ENCODE data around the gene STAB1.

STAB1 gene

DNA sequence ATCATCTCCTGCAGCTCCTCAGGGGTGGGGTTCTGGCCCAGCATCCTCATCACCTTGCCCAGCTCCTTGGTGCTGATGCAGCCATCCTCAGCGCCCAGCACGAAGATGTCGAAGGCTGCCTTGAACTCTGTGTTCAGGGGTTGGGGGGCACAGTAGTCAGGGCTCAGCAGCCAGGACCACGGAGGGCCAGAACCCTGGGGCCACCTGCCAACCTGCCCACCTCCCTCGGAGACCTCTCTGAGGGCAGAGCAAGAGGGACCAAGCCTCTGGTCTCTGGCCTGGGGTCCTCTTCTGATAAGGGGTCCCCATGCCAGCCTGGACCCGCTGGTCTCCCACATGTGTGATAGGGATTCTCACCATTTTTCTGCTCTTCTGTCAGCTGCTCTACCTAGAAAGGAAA lies 43.0 kb upstream of the STAB1 start:
- no peak overlapping the region for H3K27ac ChIP-seq (replicated peaks)
- no peak for TF ChIP-seq SPI1 (IDR thresholded peaks at IDR 0.05; ENCODE audit: borderline replicate concordance, low read depth)
- no peak overlapping the region for H3K4me3 ChIP-seq (replicated peaks; ENCODE audit: insufficient read depth, low read length)
- H3K27me3 ChIP-seq (ENCODE audit: insufficient read depth, poor library complexity, severe bottlenecking), result no peaks in the 10 kb centered on the region
- DNase-seq (ENCODE audit: low read depth in 1 of 2, low spot score in 1 of 2), result no peak

DNA sequence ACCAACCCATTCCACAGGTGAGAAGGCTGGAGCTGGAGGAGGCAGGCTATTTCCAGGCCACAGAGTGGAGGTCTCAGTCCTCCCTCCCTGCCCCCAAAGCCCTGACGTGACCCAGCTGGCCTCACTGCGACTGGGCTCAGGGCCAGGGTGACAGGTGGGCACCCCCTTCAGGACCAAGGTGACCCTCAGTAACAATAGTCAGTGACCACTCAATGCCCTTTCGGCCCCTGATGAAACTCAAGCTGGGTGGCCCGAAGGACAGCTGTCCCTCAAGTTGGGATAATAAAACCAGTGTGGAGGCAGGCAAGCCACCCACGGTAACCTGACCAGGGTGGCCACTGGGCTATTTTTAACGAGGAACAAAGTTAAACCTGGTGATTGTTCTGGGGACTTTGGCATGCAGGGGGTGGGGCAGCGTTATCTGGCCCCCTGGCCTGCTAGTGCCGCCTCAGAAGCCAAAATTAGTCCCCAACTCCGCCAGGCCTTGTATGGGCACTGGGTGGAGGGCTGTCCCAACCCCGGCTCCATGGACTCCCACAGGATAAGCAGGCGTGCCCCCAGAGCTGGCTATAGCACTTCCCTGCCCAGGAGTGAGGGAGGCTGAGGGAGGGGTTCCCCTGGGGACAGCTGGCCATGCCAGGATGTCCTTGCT lies 42.4 kb upstream of the STAB1 start:
- Histone ChIP-seq H3K27ac (replicated peaks) (no peak overlapping the region), H3K27me3 (ENCODE audit: insufficient read depth, poor library complexity, severe bottlenecking) (no peaks in the 10 kb centered on the region), H3K4me3 (replicated peaks; ENCODE audit: insufficient read depth, low read length) (no peak overlapping the region)
- no peak for DNase-seq (ENCODE audit: low read depth in 1 of 2, low spot score in 1 of 2)
- TF ChIP-seq SPI1 (IDR thresholded peaks at IDR 0.05; ENCODE audit: borderline replicate concordance, low read depth) (no peak), POLR2AphosphoS5 (IDR thresholded peaks at IDR 0.05; ENCODE audit: low read depth) (no peak), CTCF (IDR thresholded peaks at IDR 0.05; ENCODE audit: insufficient read depth, low read length) (no peak), GABPA (IDR thresholded peaks at IDR 0.05; ENCODE audit: low read depth) (no peak)
- TF ChIP-seq, protein P1, sequence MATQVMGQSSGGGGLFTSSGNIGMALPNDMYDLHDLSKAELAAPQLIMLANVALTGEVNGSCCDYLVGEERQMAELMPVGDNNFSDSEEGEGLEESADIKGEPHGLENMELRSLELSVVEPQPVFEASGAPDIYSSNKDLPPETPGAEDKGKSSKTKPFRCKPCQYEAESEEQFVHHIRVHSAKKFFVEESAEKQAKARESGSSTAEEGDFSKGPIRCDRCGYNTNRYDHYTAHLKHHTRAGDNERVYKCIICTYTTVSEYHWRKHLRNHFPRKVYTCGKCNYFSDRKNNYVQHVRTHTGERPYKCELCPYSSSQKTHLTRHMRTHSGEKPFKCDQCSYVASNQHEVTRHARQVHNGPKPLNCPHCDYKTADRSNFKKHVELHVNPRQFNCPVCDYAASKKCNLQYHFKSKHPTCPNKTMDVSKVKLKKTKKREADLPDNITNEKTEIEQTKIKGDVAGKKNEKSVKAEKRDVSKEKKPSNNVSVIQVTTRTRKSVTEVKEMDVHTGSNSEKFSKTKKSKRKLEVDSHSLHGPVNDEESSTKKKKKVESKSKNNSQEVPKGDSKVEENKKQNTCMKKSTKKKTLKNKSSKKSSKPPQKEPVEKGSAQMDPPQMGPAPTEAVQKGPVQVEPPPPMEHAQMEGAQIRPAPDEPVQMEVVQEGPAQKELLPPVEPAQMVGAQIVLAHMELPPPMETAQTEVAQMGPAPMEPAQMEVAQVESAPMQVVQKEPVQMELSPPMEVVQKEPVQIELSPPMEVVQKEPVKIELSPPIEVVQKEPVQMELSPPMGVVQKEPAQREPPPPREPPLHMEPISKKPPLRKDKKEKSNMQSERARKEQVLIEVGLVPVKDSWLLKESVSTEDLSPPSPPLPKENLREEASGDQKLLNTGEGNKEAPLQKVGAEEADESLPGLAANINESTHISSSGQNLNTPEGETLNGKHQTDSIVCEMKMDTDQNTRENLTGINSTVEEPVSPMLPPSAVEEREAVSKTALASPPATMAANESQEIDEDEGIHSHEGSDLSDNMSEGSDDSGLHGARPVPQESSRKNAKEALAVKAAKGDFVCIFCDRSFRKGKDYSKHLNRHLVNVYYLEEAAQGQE (IDR thresholded peaks at IDR 0.05; ENCODE audit: insufficient replicate concordance, low read depth), result no peak

DNA sequence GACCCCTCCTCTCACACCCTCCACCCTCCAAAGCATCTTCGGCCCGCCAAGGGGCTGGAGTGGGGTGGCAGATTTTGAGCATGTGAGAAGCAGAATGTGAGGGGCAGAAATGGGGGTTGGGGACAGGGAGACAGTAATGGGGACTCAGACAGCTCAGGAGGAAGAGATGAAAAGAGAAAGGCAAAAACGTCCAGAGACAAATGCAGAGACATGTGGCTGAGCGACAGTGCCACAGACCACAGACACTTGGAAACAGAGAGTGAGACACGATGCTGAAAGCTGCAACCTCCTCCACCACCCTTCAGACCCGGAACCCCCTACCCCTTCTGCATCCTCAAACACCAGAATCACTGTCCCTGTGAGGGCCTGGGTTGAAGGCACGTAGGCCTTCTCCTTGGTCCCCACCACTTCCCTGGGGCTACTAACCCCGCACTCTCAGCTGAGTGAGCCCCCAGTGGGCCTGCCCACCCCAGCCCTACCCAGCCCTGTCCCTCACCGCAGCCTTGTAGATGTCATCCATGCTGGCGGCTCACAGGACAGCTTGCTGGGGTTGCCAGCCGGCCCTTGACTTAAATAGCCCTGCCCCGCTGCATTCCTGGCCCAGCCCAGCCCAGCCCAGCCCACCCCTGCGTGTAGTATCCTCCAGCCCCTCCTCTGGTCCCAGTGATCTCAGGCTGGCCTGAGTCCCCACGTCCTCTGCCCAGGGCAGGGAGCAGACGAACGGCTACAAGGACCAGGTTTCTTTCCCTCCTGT lies 41.5 kb upstream of the STAB1 start, which contains the start of gene TNNC1:
TNNC1 (minus strand) TSS at position 546 of the 754 bp plus-strand sequence; CDS start at position 520, 26 bp downstream.
- no peaks in the 10 kb centered on the region for H3K27me3 ChIP-seq (ENCODE audit: insufficient read depth, poor library complexity, severe bottlenecking)
- TF ChIP-seq POLR2AphosphoS5 (IDR thresholded peaks at IDR 0.05; ENCODE audit: low read depth) (no peak), SPI1 (IDR thresholded peaks at IDR 0.05; ENCODE audit: borderline replicate concordance, low read depth) (no peak), GABPA (IDR thresholded peaks at IDR 0.05; ENCODE audit: low read depth) (no peak), CTCF (IDR thresholded peaks at IDR 0.05; ENCODE audit: insufficient read depth, low read length) (no peak)
- TF ChIP-seq, protein P1 (IDR thresholded peaks at IDR 0.05; ENCODE audit: insufficient replicate concordance, low read depth), result no peak
- peak within 1 kb of the TSS; percentile 77; the same call in 1 of the 2 replicates for H3K4me3 ChIP-seq (replicated peaks; ENCODE audit: insufficient read depth, low read length)
- peak within 1 kb of the TSS; percentile 89; the same call in 1 of the 2 replicates for H3K27ac ChIP-seq (replicated peaks)
- no peak for DNase-seq (ENCODE audit: low read depth in 1 of 2, low spot score in 1 of 2)

- Histone ChIP-seq H3K27ac (replicated peaks) (no peak overlapping the region), H3K4me3 (replicated peaks; ENCODE audit: insufficient read depth, low read length) (no peak overlapping the region)
- no peak for DNase-seq (ENCODE audit: low read depth in 1 of 2, low spot score in 1 of 2)
Measured at GRCh38 chr3:52454250-52454937, 40.7 kb upstream of the STAB1 start.

More at GRCh38 chr3:52454250-52454937, 40.7 kb upstream of the STAB1 start:
- no peaks in the 10 kb centered on the region for H3K27me3 ChIP-seq (ENCODE audit: insufficient read depth, poor library complexity, severe bottlenecking)
- TF ChIP-seq CTCF (IDR thresholded peaks at IDR 0.05; ENCODE audit: insufficient read depth, low read length), result no peak
- TF ChIP-seq SPI1 (IDR thresholded peaks at IDR 0.05; ENCODE audit: borderline replicate concordance, low read depth), result peak; percentile 43; the same call in 1 of the 2 replicates

Measured in HL-60 (cell line).